GM12878 (cell line): Measurements from ENCODE around the gene GMDS.

Experiments used
- GABPA ChIP-seq: IDR thresholded peaks from 2 replicates; pipeline ENCODE4 v1.6.1; 2014; ENCODE audit warnings: antibody characterized with exemption, low read depth, mild to moderate bottlenecking, inconsistent platforms
- NFIC ChIP-seq: IDR thresholded peaks from 2 replicates; pipeline ENCODE4 v1.6.1; 2012; ENCODE audit warnings: low read depth, mild to moderate bottlenecking, inconsistent platforms, low read length, moderate library complexity
- POLR2A ChIP-seq: IDR thresholded peaks from 2 replicates; pipeline ENCODE4 v1.6.1; 2011; ENCODE audit warnings: low read depth, mild to moderate bottlenecking, low read length
- SMAD5 ChIP-seq: IDR thresholded peaks from 2 replicates; pipeline ENCODE4 v1.6.1; 2016; ENCODE audit warnings: antibody characterized with exemption, low read depth
- TF ChIP-seq, protein P1 (sequence below): fragments of 450-650 bp; IDR thresholded peaks from 2 replicates; pipeline ENCODE4 v1.6.1; 2017; ENCODE audit warnings: antibody characterized with exemption, mild to moderate bottlenecking, moderate library complexity

DNA sequence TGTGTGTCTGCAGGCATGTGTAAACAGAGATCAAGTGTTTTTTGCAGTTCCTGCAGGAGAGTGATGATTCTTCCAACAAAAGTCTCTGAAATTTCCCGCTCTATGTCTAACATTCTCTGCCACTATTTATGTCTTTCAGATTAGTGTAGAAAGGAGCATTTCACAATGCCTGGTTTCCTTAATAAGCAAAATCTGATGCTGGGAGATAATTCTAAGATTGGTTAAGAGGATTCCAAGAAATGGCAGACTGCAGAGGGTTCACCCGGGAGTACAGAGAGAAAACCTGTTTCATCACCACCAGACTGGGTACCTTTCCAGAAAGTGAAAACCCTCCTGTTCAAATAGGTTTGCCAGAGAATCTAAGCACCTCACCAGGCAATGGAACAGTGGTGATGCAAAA lies 573.0 kb downstream of the GMDS start:
- TF ChIP-seq GABPA: no peak
- TF ChIP-seq POLR2A: no peak
- TF ChIP-seq SMAD5: no peak
- TF ChIP-seq, protein P1, sequence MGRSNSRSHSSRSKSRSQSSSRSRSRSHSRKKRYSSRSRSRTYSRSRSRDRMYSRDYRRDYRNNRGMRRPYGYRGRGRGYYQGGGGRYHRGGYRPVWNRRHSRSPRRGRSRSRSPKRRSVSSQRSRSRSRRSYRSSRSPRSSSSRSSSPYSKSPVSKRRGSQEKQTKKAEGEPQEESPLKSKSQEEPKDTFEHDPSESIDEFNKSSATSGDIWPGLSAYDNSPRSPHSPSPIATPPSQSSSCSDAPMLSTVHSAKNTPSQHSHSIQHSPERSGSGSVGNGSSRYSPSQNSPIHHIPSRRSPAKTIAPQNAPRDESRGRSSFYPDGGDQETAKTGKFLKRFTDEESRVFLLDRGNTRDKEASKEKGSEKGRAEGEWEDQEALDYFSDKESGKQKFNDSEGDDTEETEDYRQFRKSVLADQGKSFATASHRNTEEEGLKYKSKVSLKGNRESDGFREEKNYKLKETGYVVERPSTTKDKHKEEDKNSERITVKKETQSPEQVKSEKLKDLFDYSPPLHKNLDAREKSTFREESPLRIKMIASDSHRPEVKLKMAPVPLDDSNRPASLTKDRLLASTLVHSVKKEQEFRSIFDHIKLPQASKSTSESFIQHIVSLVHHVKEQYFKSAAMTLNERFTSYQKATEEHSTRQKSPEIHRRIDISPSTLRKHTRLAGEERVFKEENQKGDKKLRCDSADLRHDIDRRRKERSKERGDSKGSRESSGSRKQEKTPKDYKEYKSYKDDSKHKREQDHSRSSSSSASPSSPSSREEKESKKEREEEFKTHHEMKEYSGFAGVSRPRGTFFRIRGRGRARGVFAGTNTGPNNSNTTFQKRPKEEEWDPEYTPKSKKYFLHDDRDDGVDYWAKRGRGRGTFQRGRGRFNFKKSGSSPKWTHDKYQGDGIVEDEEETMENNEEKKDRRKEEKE: no peak
- no peak for TF ChIP-seq NFIC
